ENCODE measurements around the gene LNPEP.

The LNPEP gene

DNA sequence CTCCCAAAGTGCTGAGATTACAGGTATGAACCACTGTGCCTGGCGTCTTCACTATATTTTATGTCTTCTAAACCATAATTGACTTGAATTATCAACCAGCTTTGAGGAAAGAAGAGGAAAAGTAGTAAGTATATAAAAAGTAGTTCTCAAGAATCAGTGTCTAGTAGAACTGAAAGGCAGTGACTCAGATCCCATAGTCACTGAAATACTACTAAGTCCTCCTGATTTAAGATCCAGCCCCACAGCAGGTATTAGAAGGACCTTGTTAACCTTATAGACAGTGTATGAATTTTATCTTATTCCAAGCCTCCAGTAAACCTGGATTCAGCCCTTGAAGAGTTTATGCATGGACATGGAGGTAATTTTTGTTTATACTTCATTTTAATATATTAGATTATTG is 31.5 kb downstream of the LNPEP start:
- Histone ChIP-seq H3K27ac (ENCODE audit: low read depth, low read length) (no peak overlapping the region), H2BK120ac (ENCODE audit: insufficient read depth, low read length, poor library complexity) (no peak overlapping the region), H3K4me1 (ENCODE audit: control insufficient read depth in 1 of 2, insufficient read depth in 2 of 2, low read length in 2 of 2) (peaks cover 0 to 8% of the 10 kb centered on the region in 2 experiments), H4K12ac (ENCODE audit: low read depth, low read length) (no peak overlapping the region), H4K8ac (ENCODE audit: low read depth, low read length) (no peak overlapping the region), H3K18ac (ENCODE audit: low read length) (no peak overlapping the region), H2AFZ (ENCODE audit: insufficient read depth, low read length, poor library complexity) (no peak overlapping the region), H3K14ac (ENCODE audit: low read length) (no peak overlapping the region), H3K79me2 (ENCODE audit: control insufficient read depth, insufficient read depth, low read length, poor library complexity) (no peaks in the 10 kb centered on the region), H2AK5ac (ENCODE audit: low read length) (no peak overlapping the region), H3K79me1 (ENCODE audit: low read length) (peaks cover 2% of the 10 kb centered on the region), H4K91ac (ENCODE audit: low read depth, low read length) (no peak overlapping the region), H3K23ac (ENCODE audit: low read length) (no peak overlapping the region), H3K36me3 (ENCODE audit: control insufficient read depth in 1 of 2, insufficient read depth in 2 of 2, low read length in 2 of 2) (no peaks in the 10 kb centered on the region), H2BK5ac (ENCODE audit: low read depth, low read length, poor library complexity) (no peak overlapping the region), H3K9ac (ENCODE audit: low read length) (no peak overlapping the region), H2BK12ac (ENCODE audit: low read length) (no peak overlapping the region), H3K4me2 (ENCODE audit: low read length) (no peak overlapping the region), H3K9me3 (ENCODE audit: insufficient read depth, low read depth, low read length) (no peaks in the 10 kb centered on the region), H3K27me3 (ENCODE audit: insufficient read depth, low read length) (no peaks in the 10 kb centered on the region), H3K4ac (ENCODE audit: low read depth, low read length) (no peak overlapping the region), H3K4me3 (ENCODE audit: low read depth, low read length) (no peak overlapping the region)
- peak in 1 of 2 donors; percentile 13 for DNase-seq
- WGBS (ENCODE audit: extremely low coverage, insufficient coverage, insufficient read length), result no CpG with 5 or more reads among the region's 1 CpG

DNA sequence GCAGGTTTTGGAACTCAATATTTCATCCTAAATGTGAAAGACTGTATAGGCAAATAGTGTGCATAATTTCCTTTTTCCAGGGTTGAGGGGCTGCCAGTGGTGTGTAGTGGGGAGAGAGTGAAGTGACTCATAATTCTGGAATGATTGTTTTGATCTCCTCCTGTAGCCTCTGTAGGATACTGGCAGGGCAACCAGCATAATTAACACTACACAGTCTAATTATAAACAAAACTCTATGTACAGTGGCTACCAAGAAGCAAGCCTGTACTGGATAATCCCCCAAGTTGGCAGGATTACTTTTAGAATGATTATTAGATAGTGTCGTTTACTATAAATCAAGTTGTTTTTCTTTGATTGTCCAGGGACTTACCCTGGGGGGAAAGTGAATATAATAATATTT is 32.2 kb downstream of the LNPEP start:
- H2BK120ac ChIP-seq (ENCODE audit: insufficient read depth, low read length, poor library complexity), result no peak overlapping the region
- no peak overlapping the region for H4K91ac ChIP-seq (ENCODE audit: low read depth, low read length)
- H3K79me2 ChIP-seq (ENCODE audit: control insufficient read depth, insufficient read depth, low read length, poor library complexity), result no peaks in the 10 kb centered on the region
- H2AK5ac ChIP-seq (ENCODE audit: low read length), result no peak overlapping the region
- no peak overlapping the region for H3K18ac ChIP-seq (ENCODE audit: low read length)
- H3K36me3 ChIP-seq (ENCODE audit: control insufficient read depth in 1 of 2, insufficient read depth in 2 of 2, low read length in 2 of 2), result no peaks in the 10 kb centered on the region
- no peak overlapping the region for H3K14ac ChIP-seq (ENCODE audit: low read length)
- no peak overlapping the region for H3K4me3 ChIP-seq (ENCODE audit: low read depth, low read length)
- no peak overlapping the region for H2BK12ac ChIP-seq (ENCODE audit: low read length)
- WGBS (ENCODE audit: extremely low coverage, insufficient coverage, insufficient read length), result no CpG with 5 or more reads among the region's 1 CpG
- H3K4me2 ChIP-seq (ENCODE audit: low read length), result no peak overlapping the region
- no peak overlapping the region for H3K4ac ChIP-seq (ENCODE audit: low read depth, low read length)
- H2BK5ac ChIP-seq (ENCODE audit: low read depth, low read length, poor library complexity), result no peak overlapping the region
- H3K79me1 ChIP-seq (ENCODE audit: low read length), result peaks cover 2% of the 10 kb centered on the region
- no peak overlapping the region for H4K12ac ChIP-seq (ENCODE audit: low read depth, low read length)
- no peak overlapping the region for H3K27ac ChIP-seq (ENCODE audit: low read depth, low read length)
- peaks cover 0 to 5% of the 10 kb centered on the region in 2 experiments for H3K4me1 ChIP-seq (ENCODE audit: control insufficient read depth in 1 of 2, insufficient read depth in 2 of 2, low read length in 2 of 2)
- H4K8ac ChIP-seq (ENCODE audit: low read depth, low read length), result no peak overlapping the region
- H3K9me3 ChIP-seq (ENCODE audit: insufficient read depth, low read depth, low read length), result no peaks in the 10 kb centered on the region
- H3K9ac ChIP-seq (ENCODE audit: low read length), result no peak overlapping the region
- H3K23ac ChIP-seq (ENCODE audit: low read length), result no peak overlapping the region
- DNase-seq, result peak in 1 of 2 donors; percentile 27
- no peak overlapping the region for H2AFZ ChIP-seq (ENCODE audit: insufficient read depth, low read length, poor library complexity)
- no peaks in the 10 kb centered on the region for H3K27me3 ChIP-seq (ENCODE audit: insufficient read depth, low read length)

DNA sequence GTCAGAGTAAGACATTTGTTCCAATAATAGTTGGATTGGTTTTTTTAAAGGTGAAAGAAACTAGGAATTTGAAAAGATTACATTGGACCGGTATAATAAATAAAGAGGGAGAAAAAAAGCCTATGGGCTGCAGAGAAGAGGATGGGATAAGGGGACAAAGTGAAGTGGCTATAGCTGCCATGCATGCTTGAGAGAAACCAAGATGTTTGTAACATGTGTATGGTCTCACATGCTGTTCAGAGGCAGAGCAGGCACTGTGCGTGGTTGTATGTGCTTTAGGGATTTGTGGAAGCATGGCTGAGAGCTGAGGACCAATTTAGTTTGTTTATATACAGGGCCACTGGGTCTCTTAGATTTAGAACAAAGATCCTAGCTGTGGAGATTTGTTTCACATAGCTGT is 32.7 kb downstream of the LNPEP start:
- Histone ChIP-seq H3K27me3 (ENCODE audit: insufficient read depth, low read length) (no peaks in the 10 kb centered on the region), H3K23ac (ENCODE audit: low read length) (no peak overlapping the region), H3K9ac (ENCODE audit: low read length) (no peak overlapping the region), H3K4me3 (ENCODE audit: low read depth, low read length) (no peak overlapping the region), H3K18ac (ENCODE audit: low read length) (no peak overlapping the region), H3K4me2 (ENCODE audit: low read length) (no peak overlapping the region), H2BK5ac (ENCODE audit: low read depth, low read length, poor library complexity) (no peak overlapping the region), H2BK12ac (ENCODE audit: low read length) (peak overlapping the region; percentile 61), H4K8ac (ENCODE audit: low read depth, low read length) (no peak overlapping the region), H3K79me2 (ENCODE audit: control insufficient read depth, insufficient read depth, low read length, poor library complexity) (no peaks in the 10 kb centered on the region), H3K4ac (ENCODE audit: low read depth, low read length) (no peak overlapping the region), H2AFZ (ENCODE audit: insufficient read depth, low read length, poor library complexity) (no peak overlapping the region), H3K14ac (ENCODE audit: low read length) (no peak overlapping the region), H4K12ac (ENCODE audit: low read depth, low read length) (no peak overlapping the region), H3K79me1 (ENCODE audit: low read length) (peaks cover 2% of the 10 kb centered on the region), H3K27ac (ENCODE audit: low read depth, low read length) (no peak overlapping the region), H3K9me3 (ENCODE audit: insufficient read depth, low read depth, low read length) (no peaks in the 10 kb centered on the region), H4K91ac (ENCODE audit: low read depth, low read length) (no peak overlapping the region), H3K36me3 (ENCODE audit: control insufficient read depth in 1 of 2, insufficient read depth in 2 of 2, low read length in 2 of 2) (no peaks in the 10 kb centered on the region), H3K4me1 (ENCODE audit: control insufficient read depth in 1 of 2, insufficient read depth in 2 of 2, low read length in 2 of 2) (peaks cover 0 to 2% of the 10 kb centered on the region in 2 experiments), H2BK120ac (ENCODE audit: insufficient read depth, low read length, poor library complexity) (no peak overlapping the region), H2AK5ac (ENCODE audit: low read length) (no peak overlapping the region)
- WGBS (ENCODE audit: extremely low coverage, insufficient coverage, insufficient read length), result 100% methylated on average over 1 of the region's 2 CpGs
- peak in 1 of 2 donors; percentile 30 for DNase-seq

DNA sequence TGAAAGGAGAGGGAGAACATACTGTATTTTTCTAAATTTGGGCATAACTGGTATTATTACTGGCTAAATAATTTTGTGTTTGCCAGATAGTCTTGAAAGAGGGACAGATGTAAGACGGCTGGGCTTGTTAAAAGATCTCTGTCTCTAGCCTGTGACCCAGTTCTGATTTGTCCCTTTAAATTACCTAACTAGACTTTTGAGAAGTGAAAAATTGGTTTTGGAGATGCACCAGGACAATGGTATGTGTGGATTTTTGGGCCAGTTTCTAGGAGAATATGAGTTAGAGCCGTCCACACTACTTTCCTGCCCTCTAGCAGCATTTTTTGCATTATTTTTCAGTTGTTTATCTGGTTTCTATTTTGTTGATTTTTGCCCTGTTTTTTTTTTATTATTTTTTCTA is 33.5 kb downstream of the LNPEP start:
- no peak overlapping the region for H3K18ac ChIP-seq (ENCODE audit: low read length)
- peaks cover 0 to 2% of the 10 kb centered on the region in 2 experiments for H3K4me1 ChIP-seq (ENCODE audit: control insufficient read depth in 1 of 2, insufficient read depth in 2 of 2, low read length in 2 of 2)
- no peaks in the 10 kb centered on the region for H3K36me3 ChIP-seq (ENCODE audit: control insufficient read depth in 1 of 2, insufficient read depth in 2 of 2, low read length in 2 of 2)
- H3K27me3 ChIP-seq (ENCODE audit: insufficient read depth, low read length), result no peaks in the 10 kb centered on the region
- no peaks in the 10 kb centered on the region for H3K9me3 ChIP-seq (ENCODE audit: insufficient read depth, low read depth, low read length)
- H3K4me3 ChIP-seq (ENCODE audit: low read depth, low read length), result no peak overlapping the region
- H3K23ac ChIP-seq (ENCODE audit: low read length), result no peak overlapping the region
- no peak overlapping the region for H2BK12ac ChIP-seq (ENCODE audit: low read length)
- H2BK120ac ChIP-seq (ENCODE audit: insufficient read depth, low read length, poor library complexity), result no peak overlapping the region
- peaks cover 2% of the 10 kb centered on the region for H3K79me1 ChIP-seq (ENCODE audit: low read length)
- no peak overlapping the region for H2BK5ac ChIP-seq (ENCODE audit: low read depth, low read length, poor library complexity)
- no peak overlapping the region for H4K8ac ChIP-seq (ENCODE audit: low read depth, low read length)
- H3K27ac ChIP-seq (ENCODE audit: low read depth, low read length), result no peak overlapping the region
- no peak overlapping the region for H2AFZ ChIP-seq (ENCODE audit: insufficient read depth, low read length, poor library complexity)
- peak; percentile 29 to 80 for DNase-seq
- H3K9ac ChIP-seq (ENCODE audit: low read length), result no peak overlapping the region
- no peaks in the 10 kb centered on the region for H3K79me2 ChIP-seq (ENCODE audit: control insufficient read depth, insufficient read depth, low read length, poor library complexity)
- H3K14ac ChIP-seq (ENCODE audit: low read length), result no peak overlapping the region
- no peak overlapping the region for H4K91ac ChIP-seq (ENCODE audit: low read depth, low read length)
- no peak overlapping the region for H2AK5ac ChIP-seq (ENCODE audit: low read length)
- WGBS (ENCODE audit: extremely low coverage, insufficient coverage, insufficient read length), result no CpG with 5 or more reads among the region's 2 CpGs
- H4K12ac ChIP-seq (ENCODE audit: low read depth, low read length), result no peak overlapping the region
- no peak overlapping the region for H3K4ac ChIP-seq (ENCODE audit: low read depth, low read length)
- no peak overlapping the region for H3K4me2 ChIP-seq (ENCODE audit: low read length)
